Measurements from ENCODE around the gene KRTAP10-6.
"Not testable (repeated sequence)": the region's sequence is repeated elsewhere in the genome, so short reads cannot be mapped to it uniquely, and the experiment has no call there.

Gene KRTAP10-6

GRCh38 chr21:44600118-44600978 lies 8.0 kb upstream of the KRTAP10-6 start, which contains the start of gene KRTAP10-7:
Gene KRTAP10-7, plus strand, starts transcription at chr21:44600597. Its CDS starts 25 bp downstream, at chr21:44600622.
- DNase-seq (ENCODE audit: extremely low read depth in 1 of 2, low read depth in 1 of 2), result not testable (repeated sequence)

- no peak for DNase-seq (ENCODE audit: extremely low read depth in 1 of 2, low read depth in 1 of 2)
Measured at GRCh38 chr21:44599264-44600029, 7.1 kb upstream of the KRTAP10-6 start.

GRCh38 chr21:44598061-44598460 lies 5.8 kb upstream of the KRTAP10-6 start:
- no peak for DNase-seq (ENCODE audit: extremely low read depth in 1 of 2, low read depth in 1 of 2)

- DNase-seq (ENCODE audit: extremely low read depth in 1 of 2, low read depth in 1 of 2), result no peak
Measured at GRCh38 chr21:44596068-44596725, 3.9 kb upstream of the KRTAP10-6 start.

- no peak for DNase-seq (ENCODE audit: extremely low read depth in 1 of 2, low read depth in 1 of 2)
Measured at GRCh38 chr21:44595524-44595923, 3.2 kb upstream of the KRTAP10-6 start.

- no peak for DNase-seq (ENCODE audit: extremely low read depth in 1 of 2, low read depth in 1 of 2)
Measured at GRCh38 chr21:44594406-44594916, 2.2 kb upstream of the KRTAP10-6 start.

- DNase-seq (ENCODE audit: extremely low read depth in 1 of 2, low read depth in 1 of 2), result no peak
Measured at GRCh38 chr21:44593598-44594405, 1.5 kb upstream of the KRTAP10-6 start.

GRCh38 chr21:44591801-44592130 lies 539 bp downstream of the KRTAP10-6 start:
- DNase-seq (ENCODE audit: extremely low read depth in 1 of 2, low read depth in 1 of 2), result not testable (repeated sequence)

GRCh38 chr21:44590897-44591800 lies 1.2 kb downstream of the KRTAP10-6 start:
- not testable (repeated sequence) for DNase-seq (ENCODE audit: extremely low read depth in 1 of 2, low read depth in 1 of 2)

- no peak for DNase-seq (ENCODE audit: extremely low read depth in 1 of 2, low read depth in 1 of 2)
Measured at GRCh38 chr21:44590311-44590721, 2.0 kb downstream of the KRTAP10-6 start.

GRCh38 chr21:44589586-44590305 lies 2.6 kb downstream of the KRTAP10-6 start:
- DNase-seq (ENCODE audit: extremely low read depth in 1 of 2, low read depth in 1 of 2), result no peak

GRCh38 chr21:44589094-44589493 lies 3.2 kb downstream of the KRTAP10-6 start:
- no peak for DNase-seq (ENCODE audit: extremely low read depth in 1 of 2, low read depth in 1 of 2)

GRCh38 chr21:44585892-44586291 lies 6.4 kb downstream of the KRTAP10-6 start:
- DNase-seq (ENCODE audit: extremely low read depth in 1 of 2, low read depth in 1 of 2), result no peak

GRCh38 chr21:44583800-44584147 lies 8.5 kb downstream of the KRTAP10-6 start:
- DNase-seq (ENCODE audit: extremely low read depth in 1 of 2, low read depth in 1 of 2), result no peak

GRCh38 chr21:44583089-44583799 lies 9.1 kb downstream of the KRTAP10-6 start:
- no peak for DNase-seq (ENCODE audit: extremely low read depth in 1 of 2, low read depth in 1 of 2)

- DNase-seq (ENCODE audit: extremely low read depth in 1 of 2, low read depth in 1 of 2), result no peak
Measured at GRCh38 chr21:44582055-44582454, 10.2 kb downstream of the KRTAP10-6 start.

- DNase-seq (ENCODE audit: extremely low read depth in 1 of 2, low read depth in 1 of 2), result no peak
Measured at GRCh38 chr21:44581158-44581557, 11.1 kb downstream of the KRTAP10-6 start.

- DNase-seq (ENCODE audit: extremely low read depth in 1 of 2, low read depth in 1 of 2), result not testable (repeated sequence)
Measured at GRCh38 chr21:44580231-44580821, 12.0 kb downstream of the KRTAP10-6 start, which contains the start of gene KRTAP10-5. Gene KRTAP10-5, minus strand, starts transcription at chr21:44580604. Its CDS starts 26 bp downstream, at chr21:44580578.

Data from activated CD8-positive, alpha-beta memory T cell treated with anti-CD3 and anti-CD28 coated beads for 1 hour (primary cell).